ENCODE measurements around the gene NECTIN1. TPM values are rescaled to one million over a fixed set of nuclear protein-coding genes. Genes with fewer than 3 reads are reported as not detected.
A peak's percentile ranks its signal among the peaks of the same experiment; 100 is the strongest.

NECTIN1 gene
- total RNA-seq, 1 experiment from 2014 or later = 61.7 TPM

DNA sequence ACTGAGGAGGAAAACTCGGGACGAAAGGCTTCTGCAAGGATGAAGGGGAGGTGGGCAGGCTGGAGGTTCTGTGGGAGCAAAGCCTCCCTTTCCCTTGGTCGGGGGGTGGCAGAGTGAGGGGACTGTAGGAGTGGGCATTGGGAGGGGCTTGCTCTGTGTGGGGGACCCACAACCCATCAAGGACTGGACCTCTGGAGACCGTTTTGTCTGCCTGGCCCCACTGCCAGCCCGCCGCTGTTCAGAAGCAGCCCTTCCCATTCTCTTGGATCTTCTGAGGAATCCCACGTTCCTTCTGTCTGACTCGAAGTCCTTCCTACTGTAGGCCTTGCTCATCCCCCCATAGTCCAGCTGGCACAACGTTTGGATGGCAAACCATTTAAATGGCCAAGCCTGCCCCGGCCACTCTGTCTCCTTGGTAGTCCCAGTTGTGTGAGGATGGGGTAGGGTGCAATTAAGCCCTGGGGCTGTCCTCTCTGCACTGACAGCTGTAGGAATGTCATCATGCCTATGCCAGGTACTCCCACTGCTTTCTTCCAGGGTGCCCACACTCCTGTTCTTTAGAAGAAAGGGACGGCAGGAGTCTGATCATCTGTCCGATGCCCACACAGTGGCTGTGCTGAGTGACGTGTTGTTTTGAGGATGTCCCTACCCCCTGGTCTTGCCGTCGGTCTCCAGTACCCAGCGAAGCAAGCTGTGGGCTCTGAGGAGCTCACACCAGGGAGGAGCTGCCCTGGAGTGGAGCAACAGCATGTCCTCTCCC, 17.0 kb upstream of the NECTIN1 start:
- H3K9me3 ChIP-seq (replicated peaks) = no peaks in the 10 kb centered on the region
- no peak for DNase-seq
- no peaks in the 10 kb centered on the region for H3K27me3 ChIP-seq
- no peak overlapping the region for H3K27ac ChIP-seq
- H3K4me1 ChIP-seq = no peaks in the 10 kb centered on the region
- no peak overlapping the region for H3K4me3 ChIP-seq
- H3K36me3 ChIP-seq = no peaks in the 10 kb centered on the region

DNA sequence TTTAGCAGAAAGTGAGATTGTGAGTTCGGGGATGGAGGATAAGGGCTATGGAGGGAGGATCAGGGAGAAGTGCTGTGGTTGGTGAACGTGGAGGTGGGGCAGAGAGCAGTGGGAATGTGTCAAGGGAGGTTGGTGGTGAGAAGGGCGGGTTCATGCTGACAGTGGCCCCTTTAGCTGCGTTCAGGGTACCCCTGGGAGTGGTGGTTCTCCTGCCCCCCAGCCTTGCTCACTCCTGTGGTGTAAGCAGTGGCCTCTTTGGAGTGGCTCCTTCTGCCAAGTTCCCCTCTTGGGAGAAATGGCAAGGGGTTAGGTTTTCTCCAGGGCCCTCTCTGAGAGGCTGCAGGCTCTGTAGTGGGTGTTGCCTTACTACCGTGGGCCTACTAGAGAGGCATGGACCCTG, 16.1 kb upstream of the NECTIN1 start:
- no peak for DNase-seq
- Histone ChIP-seq H3K9me3 (replicated peaks) (no peaks in the 10 kb centered on the region), H3K4me1 (no peaks in the 10 kb centered on the region), H3K27ac (no peak overlapping the region), H3K36me3 (no peaks in the 10 kb centered on the region), H3K27me3 (no peaks in the 10 kb centered on the region), H3K4me3 (no peak overlapping the region)

DNA sequence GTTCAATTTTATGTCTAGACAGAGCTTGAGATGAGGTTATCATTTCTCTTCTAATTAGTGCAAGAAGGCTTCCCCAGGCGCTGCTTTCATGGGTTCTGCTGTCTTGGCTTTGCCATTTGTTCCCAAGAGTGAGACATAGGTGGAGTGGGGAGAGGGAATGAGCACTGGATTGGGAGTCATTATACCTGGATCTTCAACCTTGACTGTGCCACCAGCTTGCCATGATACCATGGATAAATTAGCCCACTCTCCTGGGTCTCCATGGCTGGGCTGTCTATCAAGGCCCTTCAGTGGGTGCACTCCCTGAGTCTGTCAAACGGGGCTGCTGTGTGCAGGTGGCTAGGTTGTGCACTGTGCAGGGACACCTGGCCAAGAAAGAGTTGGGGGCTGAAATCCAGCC, 15.6 kb upstream of the NECTIN1 start:
- H3K9me3 ChIP-seq (replicated peaks) = no peaks in the 10 kb centered on the region
- no peaks in the 10 kb centered on the region for H3K36me3 ChIP-seq
- H3K4me1 ChIP-seq = no peaks in the 10 kb centered on the region
- no peak overlapping the region for H3K27ac ChIP-seq
- DNase-seq = no peak
- no peak overlapping the region for H3K4me3 ChIP-seq
- H3K27me3 ChIP-seq = no peaks in the 10 kb centered on the region

DNA sequence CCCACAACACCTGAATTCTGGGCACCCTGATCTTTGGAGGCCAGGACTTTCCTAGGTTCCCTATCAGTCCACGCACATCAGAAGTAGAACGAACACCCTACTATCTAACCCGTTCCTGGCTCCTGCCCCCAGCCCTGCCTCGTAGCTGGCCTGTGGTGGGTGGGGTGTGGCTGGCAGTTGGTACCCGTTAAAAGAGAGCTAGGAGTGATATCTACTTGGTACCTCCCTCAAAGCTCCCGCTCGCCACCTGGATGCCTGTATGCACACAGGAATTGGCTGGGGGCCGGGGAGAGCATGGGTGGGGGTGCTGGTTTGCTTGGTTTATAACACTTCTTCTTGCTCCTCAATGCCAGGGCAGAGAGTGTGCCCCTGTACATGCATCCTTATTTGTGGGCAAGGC, 14.0 kb upstream of the NECTIN1 start:
- Histone ChIP-seq H3K4me1 (no peaks in the 10 kb centered on the region), H3K36me3 (no peaks in the 10 kb centered on the region), H3K9me3 (replicated peaks) (no peaks in the 10 kb centered on the region), H3K4me3 (peak overlapping the region; percentile 46), H3K27ac (no peak overlapping the region), H3K27me3 (no peaks in the 10 kb centered on the region)
- no peak for DNase-seq

DNA sequence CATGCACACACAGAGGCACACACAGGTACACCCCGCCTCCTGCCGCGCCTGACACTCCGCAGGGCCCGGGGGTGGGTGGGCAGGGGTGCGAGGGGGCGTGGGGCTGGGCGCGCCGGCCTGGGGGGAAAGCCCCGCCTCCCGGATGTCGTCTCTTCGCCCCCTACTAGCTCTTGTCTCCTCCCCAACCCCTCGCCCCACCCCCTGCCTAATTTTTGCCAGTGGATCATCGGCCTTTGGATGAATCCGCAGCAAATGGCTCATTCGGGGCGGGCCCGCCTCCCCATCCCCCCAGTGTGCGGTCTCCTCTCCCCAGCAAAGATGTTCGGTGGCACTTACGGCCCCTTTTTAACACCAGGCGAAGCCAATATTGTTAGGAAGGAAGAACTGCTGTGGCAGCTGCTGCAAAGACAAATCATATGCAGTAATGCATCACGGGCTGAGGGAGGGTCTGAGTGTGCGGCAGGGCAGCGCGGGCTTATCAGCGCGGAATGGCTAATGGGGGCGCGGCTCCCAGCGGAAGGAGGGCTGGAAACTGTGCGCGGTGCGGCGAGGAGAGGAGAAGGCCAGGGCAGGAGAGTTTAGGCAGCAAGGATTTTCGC, 13.4 kb upstream of the NECTIN1 start:
- Histone ChIP-seq H3K4me3 (peak overlapping the region; percentile 46), H3K9me3 (replicated peaks) (no peaks in the 10 kb centered on the region), H3K4me1 (no peaks in the 10 kb centered on the region), H3K36me3 (no peaks in the 10 kb centered on the region), H3K27me3 (no peaks in the 10 kb centered on the region), H3K27ac (no peak overlapping the region)
- DNase-seq = peak; percentile 63 to 64

DNA sequence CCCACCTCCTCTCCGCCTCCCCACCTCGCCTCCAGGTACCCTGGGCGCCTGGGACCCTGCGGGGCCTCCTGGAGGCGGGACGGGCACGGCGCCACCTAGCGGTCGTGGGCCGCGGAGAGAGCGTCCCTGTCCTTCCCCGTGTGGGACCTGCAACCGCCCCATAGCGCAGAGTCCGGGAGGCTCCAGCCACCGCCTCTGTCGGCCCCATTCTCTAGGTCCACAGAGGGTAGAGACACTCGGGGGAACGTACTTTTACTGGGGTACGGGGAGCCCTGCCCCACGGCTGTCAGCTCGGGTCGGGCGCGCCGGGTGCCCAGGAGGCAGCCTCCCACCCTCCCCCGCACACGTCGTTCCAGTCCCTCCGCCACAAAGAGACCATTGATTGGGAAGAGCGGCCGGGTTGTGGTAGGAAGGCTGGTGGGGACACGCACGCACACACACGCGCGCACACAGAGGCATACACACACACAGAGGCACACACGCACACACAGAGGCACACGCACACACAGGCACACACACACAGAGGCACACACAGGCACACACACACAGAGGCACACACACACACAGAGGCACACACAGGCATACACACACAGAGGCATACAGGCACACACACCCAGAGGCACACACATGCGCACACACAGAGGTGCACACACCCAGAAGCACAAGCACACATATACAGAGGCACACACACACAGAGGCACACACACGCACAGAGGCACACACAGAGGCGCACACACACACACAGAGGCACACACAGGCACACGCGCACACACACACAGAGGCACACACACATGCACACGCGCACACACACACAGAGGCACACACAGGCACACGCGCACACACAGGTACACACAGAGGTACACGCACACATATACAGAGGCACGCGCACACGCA, 12.6 kb upstream of the NECTIN1 start:
- H3K27me3 ChIP-seq = no peaks in the 10 kb centered on the region
- H3K36me3 ChIP-seq = no peaks in the 10 kb centered on the region
- H3K27ac ChIP-seq = no peak overlapping the region
- H3K4me1 ChIP-seq = no peaks in the 10 kb centered on the region
- no peaks in the 10 kb centered on the region for H3K9me3 ChIP-seq (replicated peaks)
- H3K4me3 ChIP-seq = no peak overlapping the region
- DNase-seq = no peak

DNA sequence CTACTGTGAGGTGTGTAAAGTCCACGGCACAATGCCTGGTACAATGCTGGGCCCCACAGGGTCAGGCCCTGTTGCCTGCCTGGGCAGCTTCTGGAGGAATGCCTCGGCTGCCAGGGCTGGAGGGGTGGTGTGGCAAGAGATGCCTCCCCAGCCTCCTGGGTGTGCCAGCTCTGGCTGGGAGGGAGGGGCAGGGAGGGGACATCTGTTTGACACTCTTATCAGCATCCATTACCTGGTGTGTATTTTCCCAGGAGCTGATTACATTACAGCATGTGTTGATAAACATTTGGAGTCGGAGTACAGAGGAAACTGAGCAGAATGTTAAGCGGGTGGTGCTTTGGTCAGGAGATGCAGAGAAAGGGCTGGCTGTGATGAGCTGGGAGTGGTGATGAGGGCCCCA, 11.0 kb upstream of the NECTIN1 start:
- Histone ChIP-seq H3K27ac (no peak overlapping the region), H3K4me1 (peaks cover 2% of the 10 kb centered on the region; the same call in 1 of the 2 replicates), H3K9me3 (replicated peaks) (no peaks in the 10 kb centered on the region), H3K27me3 (no peaks in the 10 kb centered on the region), H3K4me3 (no peak overlapping the region), H3K36me3 (no peaks in the 10 kb centered on the region)
- no peak for DNase-seq

DNA sequence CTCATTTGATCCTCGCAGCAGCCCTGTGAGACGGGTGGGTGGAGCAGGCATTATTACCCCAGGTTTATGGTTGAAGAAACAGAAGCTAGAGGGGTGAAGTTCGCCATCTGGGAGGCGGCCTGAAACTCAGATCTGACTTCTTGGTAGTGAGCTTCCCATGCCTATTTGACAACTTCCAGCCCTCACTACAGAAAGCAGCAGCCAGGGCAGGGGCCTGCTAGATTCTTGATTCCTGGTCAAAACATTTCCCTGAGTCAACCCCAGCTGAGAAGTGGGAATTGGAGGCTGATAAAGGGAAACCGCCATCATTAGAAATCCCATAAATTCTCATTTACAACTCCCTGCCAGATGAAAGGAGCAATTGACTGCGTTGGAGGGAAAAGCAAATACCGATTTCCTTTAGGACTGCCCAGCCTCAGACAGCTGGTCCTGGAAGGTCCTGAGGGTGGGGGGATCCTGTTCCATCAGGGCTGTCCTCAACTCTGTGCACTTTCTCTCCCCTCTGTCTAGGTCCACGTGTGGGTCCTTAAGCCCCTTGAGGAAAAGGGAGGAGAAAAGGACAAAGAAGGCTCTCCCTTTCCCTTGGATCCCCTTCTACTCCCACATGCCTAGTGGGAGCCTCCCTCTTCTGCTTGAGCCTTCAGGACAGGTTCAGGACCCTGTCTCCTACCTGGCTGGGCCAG, 10.2 kb upstream of the NECTIN1 start:
- H3K4me3 ChIP-seq = no peak overlapping the region
- H3K36me3 ChIP-seq = no peaks in the 10 kb centered on the region
- H3K27ac ChIP-seq = no peak overlapping the region
- peaks cover 9% of the 10 kb centered on the region; the same call in 1 of the 2 replicates for H3K4me1 ChIP-seq
- H3K9me3 ChIP-seq (replicated peaks) = no peaks in the 10 kb centered on the region
- DNase-seq = no peak
- no peaks in the 10 kb centered on the region for H3K27me3 ChIP-seq

DNA sequence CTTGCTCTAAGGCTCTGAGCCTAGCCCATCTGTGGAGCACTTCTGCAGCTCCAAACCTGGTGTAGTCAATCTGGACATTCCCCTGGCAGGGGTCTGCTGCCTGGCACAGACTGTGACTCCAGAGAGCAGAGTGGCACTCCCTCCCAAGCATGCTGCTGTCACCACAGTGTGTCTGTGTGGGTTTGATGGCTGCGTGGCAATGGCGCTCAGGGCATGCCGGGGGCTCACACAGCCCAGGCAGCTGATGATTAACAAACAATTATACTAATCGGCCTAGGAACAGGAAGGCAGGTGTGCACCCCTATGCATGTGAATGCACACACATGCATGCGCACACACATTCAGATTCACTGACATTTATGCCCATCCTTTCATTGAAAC, 9.0 kb upstream of the NECTIN1 start:
- Histone ChIP-seq H3K4me1 (peaks cover 9% of the 10 kb centered on the region; the same call in 1 of the 2 replicates), H3K27me3 (no peaks in the 10 kb centered on the region), H3K4me3 (no peak overlapping the region), H3K9me3 (replicated peaks) (no peaks in the 10 kb centered on the region), H3K36me3 (no peaks in the 10 kb centered on the region), H3K27ac (no peak overlapping the region)
- no peak for DNase-seq

DNA sequence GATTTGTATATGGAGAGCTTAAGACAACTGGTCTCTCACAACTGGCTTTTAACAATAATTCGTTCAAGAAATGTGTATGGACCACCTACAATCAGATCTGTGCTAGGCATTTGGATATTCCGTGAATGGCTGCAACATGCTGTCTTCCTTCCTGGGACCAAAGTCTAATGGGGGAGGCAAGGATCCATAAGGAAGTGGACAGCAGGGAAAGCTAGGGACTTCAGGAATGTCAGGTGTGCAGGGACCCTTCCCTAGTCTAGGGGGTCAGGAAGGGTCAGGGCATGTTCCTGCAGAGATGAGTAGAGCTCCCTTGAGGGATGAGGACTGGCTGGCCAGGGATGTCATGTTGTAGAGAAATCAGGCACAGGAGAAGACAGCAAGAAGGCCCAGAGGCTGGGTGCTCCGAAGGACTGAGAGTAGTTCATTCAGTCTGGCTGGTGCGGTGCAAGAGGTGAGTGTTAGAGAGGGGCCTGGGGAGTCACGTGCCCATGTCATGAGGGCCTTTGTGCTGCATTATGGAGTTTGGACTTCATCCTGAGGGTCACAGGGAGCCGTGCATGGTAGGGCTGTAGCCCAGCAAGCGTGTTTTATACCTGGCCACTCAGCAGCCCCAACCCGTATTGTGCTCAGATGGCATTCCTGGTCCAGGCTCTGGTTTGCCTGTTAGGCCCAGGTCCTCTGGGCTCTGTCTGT, 8.5 kb upstream of the NECTIN1 start:
- H3K36me3 ChIP-seq = no peaks in the 10 kb centered on the region
- DNase-seq = no peak
- H3K27me3 ChIP-seq = no peaks in the 10 kb centered on the region
- H3K27ac ChIP-seq = no peak overlapping the region
- H3K9me3 ChIP-seq (replicated peaks) = no peaks in the 10 kb centered on the region
- H3K4me1 ChIP-seq = peaks cover 9% of the 10 kb centered on the region; the same call in 1 of the 2 replicates
- no peak overlapping the region for H3K4me3 ChIP-seq

DNA sequence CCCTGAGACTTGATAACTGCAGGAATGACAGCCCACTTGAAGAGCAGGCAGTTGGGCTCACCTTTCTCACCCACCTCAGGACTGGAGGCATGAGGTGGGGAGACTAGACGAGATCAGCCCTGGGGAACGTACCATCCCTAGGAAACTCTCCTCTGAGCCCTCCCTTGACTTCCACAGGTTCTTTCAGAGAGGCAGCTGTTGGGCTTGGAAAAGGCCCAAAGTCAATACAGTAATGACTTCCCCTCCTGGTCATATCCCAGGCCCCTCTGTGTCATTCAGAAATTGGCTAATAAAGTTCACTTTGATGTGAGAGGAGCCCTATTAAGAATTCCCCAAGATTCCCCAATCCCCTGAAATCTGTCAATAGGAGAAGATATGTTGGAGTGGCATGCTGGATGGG, 5.8 kb upstream of the NECTIN1 start:
- peak; percentile 29 to 63 for DNase-seq
- H3K4me3 ChIP-seq = no peak overlapping the region
- H3K36me3 ChIP-seq = no peaks in the 10 kb centered on the region
- peaks cover 9% of the 10 kb centered on the region; the same call in 1 of the 2 replicates for H3K4me1 ChIP-seq
- H3K27ac ChIP-seq = no peak overlapping the region
- no peaks in the 10 kb centered on the region for H3K27me3 ChIP-seq
- no peaks in the 10 kb centered on the region for H3K9me3 ChIP-seq (replicated peaks)

DNA sequence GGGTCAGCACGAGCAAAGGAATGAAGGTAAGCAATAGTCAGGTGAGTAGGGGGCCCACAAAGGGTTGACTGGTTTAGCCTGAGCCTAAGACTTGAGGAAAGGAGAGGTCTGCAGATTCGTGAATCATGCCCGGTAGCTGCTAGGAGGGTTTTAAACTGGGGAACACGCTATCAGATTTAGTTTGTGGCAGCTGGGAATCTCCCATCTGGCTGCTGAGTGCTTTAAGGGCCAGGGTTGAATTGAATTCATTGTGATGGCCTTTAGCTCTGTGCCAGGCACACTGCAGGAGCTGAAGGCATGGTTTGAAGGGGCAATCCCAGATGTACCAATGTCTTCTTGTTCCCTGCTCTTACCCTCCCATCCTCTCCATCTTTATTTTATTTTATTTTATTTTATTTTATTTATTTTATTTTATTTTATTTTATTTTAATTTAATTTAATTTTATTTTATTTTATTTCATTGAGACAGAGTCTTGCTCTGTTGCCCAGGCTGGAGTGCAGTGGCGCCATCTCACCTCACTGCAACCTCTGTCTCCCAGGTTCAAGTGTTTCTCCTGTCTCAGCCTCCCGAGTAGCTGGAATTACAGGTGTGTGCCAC, 1.9 kb upstream of the NECTIN1 start:
- peaks cover 2% of the 10 kb centered on the region; the same call in 1 of the 2 replicates for H3K36me3 ChIP-seq
- H3K27ac ChIP-seq = no peak overlapping the region
- no peaks in the 10 kb centered on the region for H3K9me3 ChIP-seq (replicated peaks)
- peaks cover 9% of the 10 kb centered on the region; the same call in 1 of the 2 replicates for H3K4me1 ChIP-seq
- no peaks in the 10 kb centered on the region for H3K27me3 ChIP-seq
- no peak for DNase-seq
- no peak overlapping the region for H3K4me3 ChIP-seq

DNA sequence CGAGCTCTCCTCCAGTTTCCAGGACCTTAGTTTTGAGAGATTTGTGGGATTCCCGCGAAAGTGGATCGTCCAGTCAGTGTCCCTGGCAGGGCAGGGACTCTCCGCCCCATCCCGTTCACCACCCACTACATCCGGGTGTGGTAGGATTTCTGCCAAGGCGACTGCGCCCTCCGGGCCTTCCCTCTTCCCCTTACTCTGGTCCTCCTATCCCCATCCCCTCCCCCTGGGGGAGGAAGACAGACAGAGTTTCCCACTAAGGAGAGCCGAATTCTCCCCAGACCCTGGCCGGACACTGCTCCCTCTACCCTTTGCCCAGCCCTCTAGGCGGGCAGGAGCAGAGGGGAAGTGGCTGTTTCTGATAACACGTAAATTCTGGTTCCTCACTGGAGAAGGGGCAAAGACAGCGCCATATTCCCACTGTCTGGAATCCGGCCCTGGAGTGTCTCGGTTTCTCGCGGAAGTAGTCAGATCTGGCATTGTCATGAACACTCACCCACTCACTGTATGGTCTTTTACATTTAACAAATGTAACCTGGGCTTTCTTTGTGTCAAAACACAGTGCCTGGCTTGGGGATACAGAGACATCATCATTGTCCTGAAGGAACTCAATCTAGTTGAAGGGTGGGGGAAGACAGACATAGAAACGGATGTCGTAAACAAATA, 1.1 kb upstream of the NECTIN1 start:
- peaks cover 4% of the 10 kb centered on the region; the same call in 1 of the 2 replicates for H3K36me3 ChIP-seq
- no peak overlapping the region for H3K27ac ChIP-seq
- no peaks in the 10 kb centered on the region for H3K27me3 ChIP-seq
- peaks cover 8% of the 10 kb centered on the region; the same call in 1 of the 2 replicates for H3K4me1 ChIP-seq
- DNase-seq = no peak
- peak overlapping the region; percentile 97 for H3K4me3 ChIP-seq
- no peaks in the 10 kb centered on the region for H3K9me3 ChIP-seq (replicated peaks)
